RKO (cell line): Measurements from ENCODE around the gene NCOA1.
"Not testable (repeated sequence)": the region's sequence is repeated elsewhere in the genome, so short reads cannot be mapped to it uniquely, and the experiment has no call there.

Experiments used
- DNase-seq: peaks from one replicate; pipeline ENCODE4 v3.0.0-alpha.2; 2016; ENCODE audit warnings: low spot score

Gene NCOA1

GRCh38 chr2:24635181-24635580, 144.1 kb downstream of the NCOA1 start:
- DNase-seq, result peak; percentile 19

- no peak for DNase-seq
Measured at GRCh38 chr2:24638568-24638967, 147.5 kb downstream of the NCOA1 start.

GRCh38 chr2:24642351-24642750, 151.3 kb downstream of the NCOA1 start:
- DNase-seq, result no peak

- no peak for DNase-seq
Measured at GRCh38 chr2:24643051-24643450, 152.0 kb downstream of the NCOA1 start.

GRCh38 chr2:24644032-24644431, 153.0 kb downstream of the NCOA1 start:
- no peak for DNase-seq

GRCh38 chr2:24650997-24651642, 160.1 kb downstream of the NCOA1 start:
- no peak for DNase-seq

GRCh38 chr2:24651643-24652003, 160.6 kb downstream of the NCOA1 start:
- DNase-seq, result no peak

GRCh38 chr2:24652265-24653182, 161.5 kb downstream of the NCOA1 start:
- DNase-seq, result no peak

GRCh38 chr2:24657818-24658217, 166.8 kb downstream of the NCOA1 start:
- DNase-seq, result no peak

GRCh38 chr2:24658531-24659202, 167.6 kb downstream of the NCOA1 start:
- no peak for DNase-seq

GRCh38 chr2:24659862-24660261, 168.8 kb downstream of the NCOA1 start:
- DNase-seq, result no peak

- DNase-seq, result no peak
Measured at GRCh38 chr2:24667542-24667941, 176.5 kb downstream of the NCOA1 start.

GRCh38 chr2:24671230-24671629, 180.2 kb downstream of the NCOA1 start:
- no peak for DNase-seq

- DNase-seq, result no peak
Measured at GRCh38 chr2:24672589-24672988, 181.5 kb downstream of the NCOA1 start.

GRCh38 chr2:24675338-24675737, 184.3 kb downstream of the NCOA1 start:
- DNase-seq, result no peak

GRCh38 chr2:24676493-24676892, 185.4 kb downstream of the NCOA1 start:
- no peak for DNase-seq

- not testable (repeated sequence) for DNase-seq
Measured at GRCh38 chr2:24678066-24678465, 187.0 kb downstream of the NCOA1 start.

- no peak for DNase-seq
Measured at GRCh38 chr2:24680196-24680595, 189.1 kb downstream of the NCOA1 start.

GRCh38 chr2:24682304-24682703, 191.2 kb downstream of the NCOA1 start:
- DNase-seq, result no peak

GRCh38 chr2:24683408-24683807, 192.4 kb downstream of the NCOA1 start:
- no peak for DNase-seq

- no peak for DNase-seq
Measured at GRCh38 chr2:24690524-24690923, 199.5 kb downstream of the NCOA1 start.

- no peak for DNase-seq
Measured at GRCh38 chr2:24691806-24692205, 200.8 kb downstream of the NCOA1 start.

- no peak for DNase-seq
Measured at GRCh38 chr2:24697792-24698191, 206.7 kb downstream of the NCOA1 start.
